Smooth muscle cell (in vitro differentiated cells): ENCODE results near the gene MX2. TPM values are rescaled to one million over a fixed set of nuclear protein-coding genes. Genes with fewer than 3 reads are reported as not detected.

ENCODE experiments used
- DNase-seq: peaks from one replicate; lab custom pipeline; 2025; ENCODE audit not compliant: unreplicated experiment; lab: John Stamatoyannopoulos, UW
- H2AFZ ChIP-seq: fragments of 200-600 bp; sonication (generic); 2 replicates; pipeline ENCODE4 v1.6.0; 2016; ENCODE audit warnings: antibody characterized with exemption, low read depth, mild to moderate bottlenecking
- H3F3A ChIP-seq: fragments of 200-600 bp; sonication (generic); 2 replicates; pipeline ENCODE4 v1.6.0; 2017; ENCODE audit warnings: antibody characterized with exemption, low read depth
- H3K27ac ChIP-seq: fragments of 200-600 bp; sonication (generic); 2 replicates; pipeline ENCODE4 v1.5.1; 2016; ENCODE audit warnings: low read depth, mild to moderate bottlenecking
- H3K27me3 ChIP-seq: fragments of 200-600 bp; sonication (generic); 2 replicates; pipeline ENCODE4 v1.6.1; 2016; ENCODE audit warnings: low read depth, mild to moderate bottlenecking
- H3K36me3 ChIP-seq: fragments of 200-600 bp; sonication (generic); 2 replicates; pipeline ENCODE4 v1.5.1; 2016; ENCODE audit warnings: low read depth
- H3K4me1 ChIP-seq: fragments of 200-600 bp; sonication (generic); 2 replicates; pipeline ENCODE4 v1.5.1; 2016; ENCODE audit warnings: low read depth
- H3K4me2 ChIP-seq: fragments of 200-600 bp; sonication (generic); 2 replicates; pipeline ENCODE4 v1.6.0; 2016; ENCODE audit warnings: mild to moderate bottlenecking
- H3K4me3 ChIP-seq: fragments of 200-600 bp; sonication (generic); 2 replicates; pipeline ENCODE4 v1.5.1; 2016; ENCODE audit warnings: mild to moderate bottlenecking
- H3K79me2 ChIP-seq: fragments of 200-600 bp; sonication (generic); 2 replicates; pipeline ENCODE4 v1.6.0; 2016; ENCODE audit warnings: low read depth, mild to moderate bottlenecking
- H3K9ac ChIP-seq: fragments of 200-600 bp; sonication (generic); 2 replicates; pipeline ENCODE4 v1.6.0; 2016; ENCODE audit warnings: low read depth
- H3K9me3 ChIP-seq: fragments of 200-600 bp; sonication (generic); replicated peaks from 2 replicates; pipeline ENCODE4 v1.5.1; 2016; ENCODE audit warnings: low read depth
- H4K20me1 ChIP-seq: fragments of 200-600 bp; sonication (generic); 2 replicates; pipeline ENCODE4 v1.6.0; 2016; ENCODE audit warnings: low read depth
- CTCF ChIP-seq: fragments of 200-600 bp; sonication (generic); IDR thresholded peaks from 2 replicates; pipeline ENCODE4 v1.5.1; 2017; ENCODE audit warnings: borderline replicate concordance, mild to moderate bottlenecking, antibody characterized with exemption; ENCODE audit not compliant: insufficient read depth, poor library complexity, severe bottlenecking
- WGBS: methylation state at CpG from one replicate; pipeline ENCODE4 v1.1.7; 2016; ENCODE audit warnings: low lambda C conversion rate; 5-methylcytosine and 5-hydroxymethylcytosine counted together
- polyA plus RNA-seq: library from polyadenylated mRNA; unstranded; fragments of >200 nt; fragmentation: Nextera tagmentation; extraction: Ambion mirVana; gene quantifications from 2 replicates; pipeline ENCODE4 v1.2.1, GENCODE V29; 2016
- total RNA-seq: library from RNA; depleted of rRNA; stranded (reverse); fragments of >200 nt; gene quantifications from 2 replicates; pipeline ENCODE4 v1.2.3, GENCODE V29; 2014

Gene MX2
- total and polyA plus RNA-seq, 2 experiments from 2014 or later = 2.5 to 3.1 TPM

GRCh38 chr21:41374177-41374712 is 12.4 kb downstream of the MX2 start:
- H3K9me3 ChIP-seq = no peaks in the 10 kb centered on the region
- no peaks in the 10 kb centered on the region for H4K20me1 ChIP-seq
- H3K9ac ChIP-seq = no peak overlapping the region
- WGBS = 93% methylated on average over 14 of the region's 14 CpGs
- TF ChIP-seq CTCF = no peak
- no peak overlapping the region for H2AFZ ChIP-seq
- no peaks in the 10 kb centered on the region for H3K27me3 ChIP-seq
- no peak overlapping the region for H3K27ac ChIP-seq
- no peaks in the 10 kb centered on the region for H3F3A ChIP-seq
- no peak overlapping the region for H3K4me2 ChIP-seq
- H3K4me1 ChIP-seq = no peaks in the 10 kb centered on the region
- H3K36me3 ChIP-seq = no peaks in the 10 kb centered on the region
- DNase-seq = no peak
- H3K79me2 ChIP-seq = no peaks in the 10 kb centered on the region
- H3K4me3 ChIP-seq = no peak overlapping the region

- WGBS = 90% methylated on average over 5 of the region's 5 CpGs
- Histone ChIP-seq H3F3A (no peaks in the 10 kb centered on the region), H3K79me2 (no peaks in the 10 kb centered on the region), H3K9ac (no peak overlapping the region), H2AFZ (no peak overlapping the region), H3K9me3 (no peaks in the 10 kb centered on the region), H3K4me3 (no peak overlapping the region), H3K4me2 (no peak overlapping the region), H3K36me3 (no peaks in the 10 kb centered on the region), H3K27me3 (no peaks in the 10 kb centered on the region), H4K20me1 (no peaks in the 10 kb centered on the region), H3K27ac (no peak overlapping the region), H3K4me1 (no peaks in the 10 kb centered on the region)
- TF ChIP-seq CTCF = no peak
- no peak for DNase-seq
Observed at GRCh38 chr21:41374867-41375533, 13.2 kb downstream of the MX2 start.

- Histone ChIP-seq H4K20me1 (no peaks in the 10 kb centered on the region), H3K27me3 (no peaks in the 10 kb centered on the region), H3K4me3 (no peak overlapping the region), H2AFZ (no peak overlapping the region), H3K27ac (no peak overlapping the region), H3K79me2 (no peaks in the 10 kb centered on the region), H3F3A (no peaks in the 10 kb centered on the region), H3K4me2 (no peak overlapping the region), H3K9me3 (no peaks in the 10 kb centered on the region), H3K4me1 (no peaks in the 10 kb centered on the region), H3K9ac (no peak overlapping the region), H3K36me3 (no peaks in the 10 kb centered on the region)
- no peak for DNase-seq
- no peak for TF ChIP-seq CTCF
- 93% methylated on average over 5 of the region's 5 CpGs for WGBS
Observed at GRCh38 chr21:41375875-41376274, 14.0 kb downstream of the MX2 start.

- H3K9ac ChIP-seq = no peak overlapping the region
- H3K79me2 ChIP-seq = no peaks in the 10 kb centered on the region
- H4K20me1 ChIP-seq = no peaks in the 10 kb centered on the region
- H3K27ac ChIP-seq = no peak overlapping the region
- no peaks in the 10 kb centered on the region for H3K9me3 ChIP-seq
- WGBS = 79% methylated on average over 16 of the region's 16 CpGs
- no peak for TF ChIP-seq CTCF
- no peak overlapping the region for H2AFZ ChIP-seq
- no peak overlapping the region for H3K4me2 ChIP-seq
- H3K27me3 ChIP-seq = no peaks in the 10 kb centered on the region
- DNase-seq = no peak
- H3K4me1 ChIP-seq = no peaks in the 10 kb centered on the region
- no peaks in the 10 kb centered on the region for H3K36me3 ChIP-seq
- H3K4me3 ChIP-seq = no peak overlapping the region
- no peaks in the 10 kb centered on the region for H3F3A ChIP-seq
Observed at GRCh38 chr21:41377715-41378114, 15.9 kb downstream of the MX2 start.
